ENCODE results near the gene DACH2. TPM values are rescaled to one million over a fixed set of nuclear protein-coding genes. Genes with fewer than 3 reads are reported as not detected.

The DACH2 gene
- polyA plus RNA-seq, 1 donor from 2014 or later, result 20.6 TPM

GRCh38 chrX:86504297-86504696 lies 356.0 kb downstream of the DACH2 start:
- H3F3A ChIP-seq (ENCODE audit: insufficient read depth, low read length, poor library complexity, severe bottlenecking), result no peaks in the 10 kb centered on the region
- no peaks in the 10 kb centered on the region for H3K9me3 ChIP-seq (ENCODE audit: low read length)
- no peak for TF ChIP-seq REST (IDR thresholded peaks at IDR 0.05; ENCODE audit: borderline replicate concordance)
- no peak for TF ChIP-seq POLR2AphosphoS5 (IDR thresholded peaks at IDR 0.05)
- TF ChIP-seq CTCF (IDR thresholded peaks at IDR 0.05; ENCODE audit: poor library complexity, severe bottlenecking), result no peak
- TF ChIP-seq SMC3 (conservative IDR thresholded peaks at IDR 0.05; ENCODE audit: poor library complexity), result no peak
- TF ChIP-seq TAF1 (IDR thresholded peaks at IDR 0.05; ENCODE audit: low read depth), result no peak
- TF ChIP-seq RAD21 (conservative IDR thresholded peaks at IDR 0.05), result no peak
- no peak for TF ChIP-seq EZH2 (IDR thresholded peaks at IDR 0.05; ENCODE audit: borderline replicate concordance, insufficient read depth, low read length, poor library complexity, severe bottlenecking)
- TF ChIP-seq MXI1 (conservative IDR thresholded peaks at IDR 0.05; ENCODE audit: poor library complexity, severe bottlenecking), result no peak
- no peak for TF ChIP-seq EP300 (conservative IDR thresholded peaks at IDR 0.05; ENCODE audit: poor library complexity, severe bottlenecking)
- H3K79me2 ChIP-seq (replicated peaks; ENCODE audit: insufficient read depth, low read length), result no peaks in the 10 kb centered on the region
- no peak overlapping the region for H3K27ac ChIP-seq (ENCODE audit: low read length)
- H3K4me2 ChIP-seq (ENCODE audit: low read length), result no peak overlapping the region
- no peak overlapping the region for H3K4me3 ChIP-seq (ENCODE audit: low read length)
- no peak overlapping the region for H3K9ac ChIP-seq (ENCODE audit: low read length)
- H3K36me3 ChIP-seq (ENCODE audit: insufficient read depth, low read length), result no peaks in the 10 kb centered on the region
- no peak overlapping the region for H2AFZ ChIP-seq (ENCODE audit: low read depth, low read length)
- no peaks in the 10 kb centered on the region for H3K27me3 ChIP-seq (ENCODE audit: insufficient read depth, low read depth, low read length)
- no peaks in the 10 kb centered on the region for H4K20me1 ChIP-seq (ENCODE audit: insufficient read depth)
- H3K9me2 ChIP-seq (ENCODE audit: insufficient read depth, low read length), result no peaks in the 10 kb centered on the region

- Histone ChIP-seq H3K27me3 (ENCODE audit: insufficient read depth, low read depth, low read length) (no peaks in the 10 kb centered on the region), H3K36me3 (ENCODE audit: insufficient read depth, low read length) (no peaks in the 10 kb centered on the region), H3K4me3 (ENCODE audit: low read length) (no peak overlapping the region)
Observed at GRCh38 chrX:86507331-86507730, 359.1 kb downstream of the DACH2 start.

More at GRCh38 chrX:86507331-86507730, 359.1 kb downstream of the DACH2 start:
- Histone ChIP-seq H3K9ac (ENCODE audit: low read length) (no peak overlapping the region), H2AFZ (ENCODE audit: low read depth, low read length) (no peak overlapping the region), H3K79me2 (replicated peaks; ENCODE audit: insufficient read depth, low read length) (no peaks in the 10 kb centered on the region), H4K20me1 (ENCODE audit: insufficient read depth) (no peaks in the 10 kb centered on the region), H3K27ac (ENCODE audit: low read length) (no peak overlapping the region), H3K9me3 (ENCODE audit: low read length) (no peaks in the 10 kb centered on the region), H3K4me2 (ENCODE audit: low read length) (no peak overlapping the region), H3K9me2 (ENCODE audit: insufficient read depth, low read length) (no peaks in the 10 kb centered on the region), H3F3A (ENCODE audit: insufficient read depth, low read length, poor library complexity, severe bottlenecking) (no peaks in the 10 kb centered on the region)
- TF ChIP-seq SMC3 (conservative IDR thresholded peaks at IDR 0.05; ENCODE audit: poor library complexity), result no peak
- no peak for TF ChIP-seq EZH2 (IDR thresholded peaks at IDR 0.05; ENCODE audit: borderline replicate concordance, insufficient read depth, low read length, poor library complexity, severe bottlenecking)
- no peak for TF ChIP-seq EP300 (conservative IDR thresholded peaks at IDR 0.05; ENCODE audit: poor library complexity, severe bottlenecking)
- no peak for TF ChIP-seq REST (IDR thresholded peaks at IDR 0.05; ENCODE audit: borderline replicate concordance)
- no peak for TF ChIP-seq CTCF (IDR thresholded peaks at IDR 0.05; ENCODE audit: poor library complexity, severe bottlenecking)
- no peak for TF ChIP-seq RAD21 (conservative IDR thresholded peaks at IDR 0.05)
- no peak for TF ChIP-seq POLR2AphosphoS5 (IDR thresholded peaks at IDR 0.05)
- no peak for TF ChIP-seq MXI1 (conservative IDR thresholded peaks at IDR 0.05; ENCODE audit: poor library complexity, severe bottlenecking)
- TF ChIP-seq TAF1 (IDR thresholded peaks at IDR 0.05; ENCODE audit: low read depth), result no peak

Data from neural cell (in vitro differentiated cells).